HG02885 (cell line): ENCODE measurements around the gene FJX1.
"Not testable (repeated sequence)": the region's sequence is repeated elsewhere in the genome, so short reads cannot be mapped to it uniquely, and the experiment has no call there.

Experiments
- ATAC-seq: cut with Tn5 transposase; IDR thresholded peaks from one replicate; pipeline ENCODE4 v1.9.1; 2021; ENCODE audit warnings: mild to moderate bottlenecking; ENCODE audit not compliant: unreplicated experiment, poor library complexity

FJX1 gene

DNA sequence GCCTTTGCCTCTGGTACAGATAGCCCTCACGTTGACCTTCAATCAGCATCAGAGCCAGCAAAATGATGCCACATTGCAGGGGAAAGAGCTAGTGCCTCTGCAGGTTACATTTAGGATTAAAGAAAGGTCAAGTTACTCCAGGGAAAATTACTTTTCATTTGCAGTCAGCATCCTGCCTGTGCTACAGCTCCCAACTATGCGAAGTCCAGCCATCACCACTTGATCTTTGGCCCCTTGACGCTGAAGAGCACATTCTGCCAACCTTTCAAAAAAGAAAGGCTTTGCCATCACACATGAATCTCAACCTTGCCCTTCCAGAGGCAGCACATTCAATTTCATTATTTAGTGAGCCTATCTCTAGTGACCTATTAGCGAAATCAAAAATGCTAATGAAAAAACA, 11.3 kb downstream of the FJX1 start:
- ATAC-seq, result no peak

DNA sequence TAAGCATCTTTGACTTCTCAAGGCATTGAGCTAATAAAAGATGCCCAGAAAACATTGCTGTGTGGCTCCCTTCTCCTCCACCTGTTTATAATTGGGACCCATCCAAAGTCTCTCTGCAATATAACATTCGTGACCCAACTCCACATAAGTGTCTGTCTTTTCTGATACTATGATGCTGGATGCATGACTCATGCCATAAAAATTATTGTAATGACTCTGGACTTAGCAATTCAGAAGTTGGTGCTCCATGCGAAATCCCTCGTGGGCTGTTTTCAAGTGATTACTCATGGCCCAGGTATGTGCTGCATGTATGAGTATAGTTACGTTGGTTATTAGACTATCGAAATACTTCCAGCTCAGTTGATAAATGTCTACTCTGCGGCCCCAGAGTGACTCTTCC, 11.7 kb downstream of the FJX1 start:
- no peak for ATAC-seq

DNA sequence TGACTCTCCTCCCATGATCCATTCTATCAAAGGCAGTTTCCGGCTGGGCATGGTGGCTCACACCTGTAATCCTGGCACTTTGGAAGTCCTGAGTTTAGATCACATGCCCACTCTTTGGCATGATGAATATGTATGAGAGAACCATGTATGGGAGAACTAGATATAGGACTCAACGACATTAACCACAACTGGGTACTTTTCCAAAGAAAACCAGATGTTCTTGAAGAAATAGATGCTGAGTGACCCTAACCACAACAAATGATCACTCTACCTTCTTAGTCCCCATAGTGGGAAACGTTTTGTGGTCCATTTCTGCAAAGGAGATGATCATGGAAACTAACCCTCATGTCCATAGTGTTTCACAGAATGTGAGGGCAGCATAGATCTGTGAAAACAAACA, 13.6 kb downstream of the FJX1 start:
- ATAC-seq, result no peak

DNA sequence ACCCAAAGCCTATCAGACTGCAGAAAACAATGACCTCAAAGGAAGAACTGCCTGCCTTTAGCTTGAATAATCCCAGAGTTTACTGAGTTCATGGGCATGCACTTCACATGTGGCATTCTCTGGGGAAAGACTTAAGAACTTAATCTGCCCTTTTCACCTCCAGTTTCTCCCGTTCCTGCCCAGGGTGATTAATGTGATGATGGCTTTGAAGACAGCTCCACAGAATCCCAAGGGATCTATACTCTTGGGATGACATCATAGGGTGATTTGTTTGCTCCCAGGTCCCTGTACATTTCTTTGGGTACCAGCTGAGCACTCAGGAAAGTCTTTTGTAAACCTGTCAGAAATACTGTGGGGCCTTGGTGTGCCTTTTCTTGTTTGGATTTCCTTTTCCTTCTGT, 14.0 kb downstream of the FJX1 start:
- ATAC-seq, result no peak

DNA sequence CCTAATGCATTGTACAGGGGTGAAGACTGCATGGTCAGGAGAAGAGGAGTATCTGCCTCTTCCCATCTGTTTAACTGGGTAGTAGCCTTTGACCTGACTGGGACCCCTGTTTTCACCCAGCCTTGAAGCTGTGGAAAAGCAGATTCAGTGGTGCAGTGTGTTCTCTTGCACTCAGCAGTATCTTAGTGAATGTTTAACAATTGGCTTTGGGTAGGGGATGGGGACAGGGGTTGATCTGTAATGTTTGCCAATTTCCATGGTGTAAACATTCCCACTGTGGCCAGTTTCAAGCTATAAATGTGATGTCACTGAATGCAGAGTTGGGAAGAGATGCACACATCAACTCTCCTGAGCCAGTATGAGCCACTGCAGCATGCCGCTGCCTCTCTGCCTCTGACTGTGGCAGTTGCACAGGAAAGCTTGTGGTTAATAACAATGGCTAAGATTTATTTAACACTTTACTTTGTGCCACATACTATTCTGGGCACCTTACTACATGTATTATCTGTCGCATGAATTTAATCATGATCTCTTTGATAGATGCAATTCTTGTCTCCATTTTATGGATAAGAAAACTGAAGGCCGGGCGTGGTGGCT, 15.7 kb downstream of the FJX1 start:
- no peak for ATAC-seq

DNA sequence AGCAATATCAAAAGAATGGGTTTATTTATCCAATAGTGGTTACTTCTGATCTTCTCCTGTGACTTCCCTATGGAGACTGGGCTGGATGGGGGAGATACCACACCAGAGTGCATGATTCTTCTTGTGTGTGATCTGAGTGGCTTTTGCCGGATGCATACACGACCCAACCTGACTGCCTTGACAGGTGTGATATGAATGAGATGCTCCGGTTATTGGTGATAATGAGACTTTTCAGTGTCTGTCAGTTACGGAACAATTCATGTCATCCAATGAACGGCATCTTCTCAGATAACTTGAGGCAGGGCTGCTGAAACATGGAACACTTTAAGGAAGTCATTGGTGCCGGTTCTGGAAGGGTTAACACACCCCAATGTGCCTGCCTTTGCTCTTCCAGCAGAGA, 17.7 kb downstream of the FJX1 start:
- ATAC-seq, result no peak

DNA sequence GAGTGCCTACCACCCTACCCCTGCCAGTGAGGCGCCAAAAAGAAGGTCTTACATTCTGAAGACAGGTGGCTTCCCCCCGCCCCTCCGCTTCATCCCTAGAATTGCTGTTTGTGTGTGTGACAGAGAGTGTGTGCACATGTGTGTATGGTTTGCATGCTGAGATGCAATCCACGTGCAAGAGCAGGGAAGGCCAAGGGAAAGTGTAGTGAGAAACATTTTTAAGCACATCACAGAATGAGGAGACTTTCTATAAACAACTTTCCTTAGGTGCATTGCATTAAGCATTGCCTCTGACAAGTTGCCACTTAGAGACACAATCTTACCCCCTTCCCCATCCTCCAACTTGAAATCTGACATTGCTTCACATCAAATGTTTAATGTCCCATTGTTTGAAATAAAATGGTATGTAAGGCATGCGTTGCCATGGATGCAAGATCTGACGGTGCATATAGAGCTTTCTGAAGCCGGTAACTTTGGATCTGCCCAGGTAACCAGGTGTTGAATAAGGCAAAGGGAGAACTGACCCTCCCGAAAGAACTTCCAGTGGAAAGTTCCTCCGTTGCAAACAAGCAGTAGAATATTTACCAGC, 21.4 kb downstream of the FJX1 start:
- ATAC-seq, result no peak

DNA sequence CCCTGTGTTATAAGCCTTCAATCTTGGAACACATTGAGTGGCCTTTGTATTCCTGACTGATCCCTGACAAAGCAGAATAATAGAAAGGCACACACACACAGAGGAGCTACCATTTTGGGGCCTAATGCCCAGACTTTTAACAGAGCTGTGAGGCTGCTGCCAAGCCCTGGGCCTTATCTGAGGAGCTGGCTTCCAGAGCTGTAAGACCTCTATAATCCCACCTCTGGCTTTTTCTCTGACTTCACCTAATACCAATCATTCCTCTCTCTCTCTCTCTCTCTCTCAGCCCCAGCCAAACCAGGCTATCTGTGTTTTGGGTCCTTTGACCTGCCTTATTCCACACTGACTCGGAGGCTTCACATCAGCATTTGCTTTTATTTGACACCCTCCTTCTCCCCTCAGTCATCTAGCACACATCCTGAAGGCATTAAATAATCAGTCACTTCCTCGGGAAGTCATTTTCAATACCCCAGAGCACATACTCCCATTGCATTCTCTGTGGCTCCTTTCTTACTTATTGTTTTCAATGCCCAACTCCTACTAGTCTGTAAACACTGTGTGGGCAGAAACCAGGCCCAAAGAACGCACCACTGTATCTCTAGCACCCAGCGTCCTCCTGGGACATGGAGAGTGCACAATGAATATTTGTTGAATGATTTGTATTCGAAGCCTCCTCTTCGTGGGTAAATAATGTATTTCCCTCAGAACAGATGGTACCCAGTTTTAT, 23.1 kb downstream of the FJX1 start:
- ATAC-seq, result no peak

DNA sequence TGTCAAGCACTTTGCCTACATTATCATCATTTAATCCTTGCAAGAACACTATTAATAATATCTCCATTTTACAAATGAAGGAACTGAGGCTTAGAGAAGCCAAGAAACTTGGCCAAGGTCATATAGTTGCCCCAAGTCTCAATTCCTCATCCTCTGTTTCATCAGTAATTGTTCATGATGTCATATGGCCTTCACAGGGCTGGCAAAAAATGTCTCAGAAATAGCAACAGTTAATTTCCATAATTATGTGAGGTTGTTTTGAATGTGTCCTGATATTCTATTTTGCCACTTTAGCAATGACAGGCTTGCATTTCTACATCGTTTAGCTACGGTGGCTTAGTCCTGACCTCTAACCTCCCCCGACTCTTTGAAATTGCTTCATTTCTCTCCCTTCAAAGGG, 23.7 kb downstream of the FJX1 start:
- no peak for ATAC-seq

DNA sequence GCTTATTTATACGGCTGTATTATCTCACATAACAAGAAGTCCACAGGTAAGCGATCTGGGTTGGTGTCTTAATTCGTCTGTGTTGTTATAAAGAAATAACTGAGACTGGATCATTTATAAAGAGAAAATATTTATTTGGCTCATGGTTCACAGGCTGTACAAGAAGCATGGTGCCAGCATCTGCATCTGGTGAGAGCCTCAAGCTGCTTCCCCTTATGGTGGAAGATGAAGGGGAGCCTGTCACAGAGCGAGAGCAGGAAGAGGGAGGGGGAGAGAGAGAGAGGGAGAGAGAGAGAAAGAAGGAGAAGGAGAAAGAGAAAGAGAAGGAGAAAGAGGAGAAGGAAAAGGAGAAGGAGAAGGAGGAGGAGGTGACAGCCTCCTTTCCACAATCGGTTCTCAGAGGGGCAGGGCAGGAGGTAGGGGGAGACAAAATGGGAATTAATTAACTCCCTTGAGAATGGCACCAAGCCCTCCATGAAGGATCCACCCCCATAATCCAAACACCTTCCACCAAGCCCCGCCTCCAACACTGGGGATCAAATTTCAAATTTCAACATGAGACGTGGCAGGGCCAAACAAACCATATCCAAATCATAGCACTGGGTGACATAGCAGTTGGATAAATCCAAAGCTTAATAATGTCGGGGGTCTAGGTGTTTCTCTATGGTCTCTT, 29.3 kb downstream of the FJX1 start:
- no peak for ATAC-seq

DNA sequence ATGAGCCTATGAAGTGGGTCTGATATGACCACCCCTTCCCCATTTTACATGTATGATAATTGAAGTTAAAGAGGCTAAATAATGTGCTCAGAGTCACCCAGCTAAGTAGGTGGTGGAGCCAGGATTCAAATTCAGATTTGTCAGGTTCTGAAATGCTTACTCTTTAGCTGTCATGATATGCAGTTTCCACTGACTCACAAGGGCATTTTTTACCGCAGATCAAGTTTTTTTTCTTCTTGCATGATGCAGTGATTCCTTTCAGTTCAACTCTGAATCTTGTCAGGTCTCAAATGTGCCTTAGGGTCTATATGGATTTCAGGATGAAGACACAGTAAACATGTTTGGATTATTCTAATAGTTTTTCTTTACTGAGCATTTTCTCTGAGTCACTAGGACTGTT, 31.7 kb downstream of the FJX1 start:
- ATAC-seq, result no peak

DNA sequence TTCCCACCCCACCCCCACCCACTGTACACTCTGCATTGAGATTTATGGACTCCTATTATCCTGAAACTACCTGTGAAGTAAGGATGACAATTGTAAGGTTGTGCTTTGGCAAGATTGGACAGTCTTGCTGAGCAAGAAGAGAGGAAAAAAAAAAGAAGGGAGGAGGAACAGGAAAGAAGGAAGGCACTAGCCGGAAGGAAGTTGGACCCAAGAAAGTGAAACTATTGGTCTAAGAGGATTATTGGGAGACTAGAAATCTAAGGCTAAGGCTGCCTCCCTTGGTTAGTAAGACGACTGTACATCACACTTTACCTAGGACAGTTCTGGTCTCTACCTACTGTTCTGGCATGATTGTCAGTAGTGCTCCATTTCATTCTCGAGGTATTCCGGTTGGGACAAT, 32.2 kb downstream of the FJX1 start:
- ATAC-seq, result no peak

DNA sequence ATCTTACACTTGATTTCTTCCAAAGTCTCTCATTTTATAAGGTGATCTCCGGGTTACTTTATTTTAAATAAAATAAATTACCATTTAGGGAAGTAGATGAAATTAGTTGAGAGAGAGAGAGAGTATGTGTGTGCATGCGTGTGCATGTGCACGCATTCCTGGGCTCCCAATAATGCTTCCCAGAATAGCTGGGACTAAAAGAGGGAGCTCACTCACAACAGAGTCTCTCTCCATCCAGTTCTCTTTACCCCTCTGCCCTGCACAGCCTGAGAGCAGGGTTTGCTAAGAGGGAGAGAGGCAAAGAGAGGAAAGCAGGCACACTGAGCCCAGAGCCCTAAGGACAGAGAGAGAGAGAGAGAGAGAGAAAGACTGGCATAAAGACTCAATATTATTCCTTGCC, 33.0 kb downstream of the FJX1 start:
- no peak for ATAC-seq

DNA sequence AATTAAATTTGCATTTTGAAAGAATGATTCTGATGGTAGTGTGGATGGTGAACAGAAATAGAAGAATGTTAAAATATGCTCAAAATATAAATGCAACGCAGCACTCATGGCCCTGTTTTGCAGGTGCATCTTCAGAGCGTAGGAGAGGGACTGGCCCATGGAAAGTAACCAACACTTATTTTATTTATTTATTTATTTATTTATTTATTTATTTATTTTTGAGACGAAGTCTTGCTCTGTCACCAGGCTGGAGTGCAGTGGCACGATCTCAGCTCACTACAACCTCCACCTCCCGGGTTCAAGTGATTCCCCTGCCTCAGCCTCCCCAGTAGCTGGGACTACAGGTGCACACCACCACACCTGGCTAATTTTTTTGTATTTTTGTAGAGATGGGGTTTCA, 34.5 kb downstream of the FJX1 start:
- not testable (repeated sequence) for ATAC-seq

DNA sequence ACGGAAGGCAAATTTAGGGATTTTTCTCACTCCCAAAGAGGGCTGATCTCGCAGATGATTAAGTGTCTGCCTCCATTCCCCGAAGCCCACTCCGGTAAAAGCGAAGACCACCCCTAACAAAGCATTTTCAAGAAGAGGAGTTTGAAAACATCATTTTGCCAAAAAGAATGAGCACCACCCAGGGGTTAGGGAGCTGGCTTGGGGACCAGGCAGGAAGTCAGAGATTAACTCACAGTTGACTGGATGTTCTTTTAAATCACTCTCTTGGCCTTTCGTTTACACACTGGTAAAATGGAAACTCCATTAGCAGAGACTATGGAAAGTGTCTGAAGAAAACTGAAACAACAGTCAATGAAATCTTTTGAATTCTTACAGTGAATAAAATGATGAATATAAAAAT, 36.5 kb downstream of the FJX1 start:
- ATAC-seq, result no peak

DNA sequence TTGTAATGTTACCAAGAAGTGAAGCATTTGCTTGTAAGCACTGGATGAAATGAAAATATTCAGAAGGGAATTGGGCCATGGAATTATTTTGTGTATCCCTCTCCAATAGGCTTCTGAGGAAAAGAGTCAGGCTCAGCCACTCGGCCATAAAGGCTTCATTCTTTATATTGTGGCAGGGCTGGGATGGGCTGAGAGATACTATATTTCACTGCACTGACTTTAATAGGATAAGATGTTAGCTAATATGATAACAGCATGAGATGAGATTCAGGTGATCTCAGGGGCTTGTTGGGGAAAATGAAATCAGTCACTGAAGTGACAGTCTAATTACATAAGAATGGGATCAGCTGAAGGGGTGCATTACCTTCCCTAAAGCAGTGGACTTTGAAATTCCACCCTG, 37.0 kb downstream of the FJX1 start:
- ATAC-seq, result no peak

DNA sequence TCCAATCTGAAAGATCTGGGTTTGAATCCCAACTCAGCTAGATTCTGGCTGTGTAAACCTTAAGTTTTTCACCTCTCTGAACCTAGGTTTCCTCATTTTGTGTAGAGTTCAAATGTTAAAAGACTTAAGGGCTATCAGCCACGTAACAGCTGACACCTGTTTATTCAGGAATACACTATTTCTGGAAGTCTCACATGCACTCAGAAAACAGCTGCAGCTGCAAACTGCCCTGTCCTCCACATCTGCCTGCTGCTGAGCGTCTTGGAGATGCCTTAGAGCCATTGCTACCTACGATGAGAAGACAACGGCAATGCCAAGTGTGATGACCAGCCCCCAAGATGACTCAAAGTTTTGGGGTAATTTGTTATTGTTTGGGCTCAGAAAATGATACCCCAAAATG, 37.6 kb downstream of the FJX1 start:
- ATAC-seq, result no peak

DNA sequence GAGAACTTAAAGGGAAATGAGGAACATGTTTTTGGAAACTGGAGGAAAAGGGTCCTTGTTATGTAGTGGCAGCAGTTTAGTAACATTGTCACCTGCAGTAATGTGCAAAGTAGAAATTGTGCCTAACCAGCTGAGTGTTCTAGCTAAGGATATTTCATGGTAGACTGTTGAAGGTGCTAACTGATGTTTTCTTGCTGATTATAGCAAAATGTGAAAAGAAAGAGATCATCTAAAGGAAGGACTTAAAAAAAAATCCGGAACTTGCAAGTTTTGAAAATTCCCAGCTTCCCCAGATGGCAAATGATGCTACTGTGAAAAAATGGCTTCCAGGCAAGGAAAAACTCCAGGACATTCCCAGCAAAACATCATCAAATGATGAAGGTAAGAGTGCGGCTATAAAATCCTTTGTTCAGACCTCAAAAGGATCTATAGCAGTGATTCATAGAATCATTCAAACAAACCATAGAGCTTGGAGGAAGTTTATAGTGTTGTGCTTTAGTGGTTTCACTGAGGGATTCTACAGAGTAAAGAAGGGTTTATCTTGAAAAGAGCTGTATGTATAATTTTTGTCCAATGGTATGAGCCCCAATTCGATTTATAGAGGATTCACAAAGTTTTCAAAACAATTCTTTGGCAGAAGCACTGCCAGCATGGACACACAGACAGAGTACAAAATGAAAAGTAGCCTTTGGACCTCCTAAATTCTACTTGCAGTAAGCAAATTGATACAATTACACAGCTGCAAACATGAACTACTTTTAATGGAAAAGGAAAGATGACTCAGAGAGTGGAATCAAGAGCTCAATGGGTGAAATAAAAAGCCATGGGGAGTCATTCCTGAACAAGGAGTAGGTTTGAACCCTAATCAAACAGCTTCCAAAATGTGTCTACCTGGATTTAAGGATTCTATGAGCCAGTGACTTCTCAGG, 40.0 kb downstream of the FJX1 start:
- no peak for ATAC-seq

DNA sequence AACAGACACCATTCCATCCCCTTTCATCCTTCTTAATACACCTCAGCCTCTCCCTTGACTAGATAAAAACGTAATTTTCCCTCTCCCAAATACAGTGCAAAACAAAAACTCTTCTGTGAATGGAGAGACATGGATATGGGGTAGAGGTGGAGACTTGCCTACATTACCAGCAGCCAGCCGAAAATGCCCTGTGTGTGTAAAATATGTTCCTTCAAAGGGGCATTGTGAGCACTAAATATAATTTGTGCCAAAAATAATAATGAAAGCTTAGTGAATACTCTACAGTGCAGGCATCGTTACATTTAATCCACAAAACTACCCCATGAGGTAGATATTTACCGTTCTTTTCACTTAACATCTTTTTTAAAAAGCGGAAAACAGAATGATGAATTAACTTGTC, 43.3 kb downstream of the FJX1 start:
- ATAC-seq, result no peak

DNA sequence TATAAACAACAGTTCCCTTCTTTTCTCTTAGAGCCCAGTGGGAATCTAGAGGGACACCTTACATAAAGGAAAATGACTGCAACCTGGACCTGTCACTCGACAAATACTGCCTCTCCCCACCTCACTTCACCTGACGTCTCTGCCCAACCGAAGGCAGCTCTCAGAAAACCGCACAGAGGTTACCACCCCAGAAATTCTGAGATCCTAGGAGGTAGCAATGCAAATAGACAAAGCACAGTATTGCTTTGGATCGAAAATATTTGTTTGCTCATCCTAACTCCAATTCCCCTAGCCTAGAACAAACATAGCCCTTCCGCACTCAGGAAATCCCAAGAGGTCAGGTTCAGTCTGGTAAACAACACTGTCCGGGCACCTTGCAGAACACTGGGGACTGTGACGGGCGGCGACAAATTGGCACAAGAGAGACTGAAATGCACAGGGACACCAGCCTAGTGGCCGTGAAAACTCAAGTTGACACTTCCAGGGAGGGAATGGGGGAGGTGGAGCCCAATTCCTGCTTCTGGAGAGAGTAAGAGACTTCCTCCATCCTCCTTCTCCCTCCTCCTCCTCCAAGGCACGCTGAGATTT, 43.9 kb downstream of the FJX1 start:
- ATAC-seq, result peak; percentile 43
